K562 (cell line): ENCODE measurements around the gene OR2B2. TPM values are rescaled to one million over a fixed set of nuclear protein-coding genes. Genes with fewer than 3 reads are reported as not detected.
A peak's percentile ranks its signal among the peaks of the same experiment; 100 is the strongest.

Experiments
- ARHGAP35 ChIP-seq: fragments of 450-650 bp; IDR thresholded peaks from 2 replicates; pipeline ENCODE4 v1.6.1; 2018; ENCODE audit not compliant: partially characterized antibody
- CUX1 ChIP-seq: fragments of 200-800 bp; sonication (Bioruptor generic); IDR thresholded peaks from 2 replicates; pipeline ENCODE4 v1.6.1; 2016; ENCODE audit warnings: missing genetic modification characterization, missing compliant biosample characterization
- EP300 ChIP-seq: IDR thresholded peaks from 2 replicates; pipeline ENCODE4 v1.6.1; 2012; ENCODE audit warnings: low read length, improper control_type of control experiment
- HNRNPH1 ChIP-seq: fragments of 200-400 bp; formaldehyde crosslinking; optimal IDR thresholded peaks from 2 replicates; pipeline ENCODE3; 2017; ENCODE audit warnings: low read depth, mild to moderate bottlenecking, low read length, moderate library complexity
- HNRNPL ChIP-seq: fragments of 200-400 bp; formaldehyde crosslinking; IDR thresholded peaks from 2 replicates; pipeline ENCODE4 v1.6.1; 2017; ENCODE audit warnings: low read depth, mild to moderate bottlenecking, low read length
- HNRNPUL1 ChIP-seq: fragments of 200-400 bp; formaldehyde crosslinking; IDR thresholded peaks from 2 replicates; pipeline ENCODE4 v1.6.1; 2017; ENCODE audit warnings: low read length
- PURB ChIP-seq: sonication (generic); formaldehyde crosslinking; IDR thresholded peaks from 2 replicates; pipeline ENCODE4 v1.9.0; 2021; ENCODE audit warnings: low read depth, mild to moderate bottlenecking, missing genetic modification reagents
- SETDB1 ChIP-seq: IDR thresholded peaks from one replicate; pipeline ENCODE4 v1.6.1; 2012; ENCODE audit warnings: low read length, control low read depth, inconsistent platforms
- SLC30A9 ChIP-seq: fragments of 250-450 bp; sonication (Bioruptor Pico); IDR thresholded peaks from 2 replicates; pipeline ENCODE4 v1.8.0; 2022; ENCODE audit warnings: mild to moderate bottlenecking, moderate library complexity
- SRSF3 ChIP-seq: fragments of 200-400 bp; formaldehyde crosslinking; IDR thresholded peaks from 2 replicates; pipeline ENCODE4 v1.6.1; 2016; ENCODE audit warnings: mild to moderate bottlenecking, low read length, moderate library complexity; ENCODE audit not compliant: insufficient read depth
- STAT5A ChIP-seq: IDR thresholded peaks from 2 replicates; pipeline ENCODE4 v1.6.1; 2012; ENCODE audit warnings: low read length, inconsistent platforms, borderline replicate concordance
- TEAD4 ChIP-seq, 2 experiments: sonication (generic) in 1 of 2; formaldehyde crosslinking in 1 of 2; IDR thresholded peaks; 2 replicates each; pipeline versions ENCODE4 v1.6.1 to v1.8.0; 2012 to 2022; ENCODE audit warnings: borderline replicate concordance in 1 of 2, inconsistent platforms in 1 of 2, low read length in 1 of 2, mild to moderate bottlenecking in 1 of 2, missing genetic modification reagents in 1 of 2
- XRCC3 ChIP-seq: fragments of 450-650 bp; IDR thresholded peaks from 2 replicates; pipeline ENCODE4 v1.6.1; 2017; ENCODE audit warnings: mild to moderate bottlenecking, moderate library complexity
- ZKSCAN1 ChIP-seq: fragments of 150-350 bp; IDR thresholded peaks from 2 replicates; pipeline ENCODE4 v1.6.1; 2016; ENCODE audit warnings: low read depth, low read length
- ZNF217 ChIP-seq: sonication (generic); formaldehyde crosslinking; IDR thresholded peaks from 2 replicates; pipeline ENCODE4 v1.8.0; 2022; ENCODE audit warnings: mild to moderate bottlenecking, missing genetic modification reagents
- ZNF253 ChIP-seq: fragments of 250-450 bp; sonication (Bioruptor Pico); conservative IDR thresholded peaks from 2 replicates; pipeline ENCODE4 v1.6.1; 2021; ENCODE audit warnings: mild to moderate bottlenecking
- ZNF445 ChIP-seq: fragments of 250-450 bp; sonication (Bioruptor Pico); IDR thresholded peaks from 2 replicates; pipeline ENCODE4 v1.4.0; 2020; ENCODE audit warnings: low read depth, mild to moderate bottlenecking, moderate library complexity
- polyA plus RNA-seq, 8 experiments: library from polyadenylated mRNA; depleted of rRNA in 4 of 8; stranded (reverse) in 5 of 8; unstranded in 3 of 8; fragments of >200 nt; fragmentation: Nextera tagmentation in 2 of 8; fragmentation: Illumina TruSeq in 1 of 8; extraction: Ambion mirVana in 2 of 8; extraction: Trizol in 1 of 8; gene quantifications; 2 replicates each; pipeline versions ENCODE4 v1.2.1 to v1.2.3, GENCODE V29; 2011 to 2014; ENCODE audit warnings: inconsistent platforms in 1 of 8, missing spikeins in 1 of 8
- total RNA-seq, 7 experiments: library from RNA; depleted of rRNA in 6 of 7; stranded (reverse); fragments of >200 nt in 6 of 7; fragmentation: Illumina TruSeq in 2 of 7; extraction: Trizol in 2 of 7; gene quantifications; 2 replicates each; pipeline versions ENCODE4 v1.2.1 to v1.2.3, GENCODE V29; 2011 to 2021; ENCODE audit warnings: low replicate concordance in 1 of 7

Gene OR2B2
- total and polyA plus RNA-seq, 9 of the 15 experiments (the other 6 are each of a cell fraction or from before 2014, with no cell fraction given): 0.24 TPM; not detected in 8

DNA sequence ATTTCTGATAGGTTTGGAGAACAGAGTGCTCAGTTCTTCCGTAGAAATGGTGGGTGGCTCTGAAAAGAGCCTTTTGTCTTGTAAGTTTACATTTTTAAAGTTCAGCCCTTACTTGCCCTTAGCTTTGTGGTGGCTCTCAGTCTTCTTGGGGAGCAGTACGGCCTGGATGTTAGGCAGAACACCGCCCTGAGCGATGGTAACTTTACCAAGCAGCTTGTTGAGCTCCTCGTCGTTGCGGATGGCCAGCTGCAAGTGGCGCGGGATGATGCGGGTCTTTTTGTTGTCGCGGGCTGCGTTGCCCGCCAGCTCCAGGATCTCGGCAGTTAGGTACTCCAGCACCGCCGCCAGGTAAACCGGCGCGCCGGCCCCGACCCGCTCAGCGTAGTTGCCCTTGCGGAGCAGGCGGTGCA, 19.5 kb downstream of the OR2B2 start (continued):
- TF ChIP-seq ZKSCAN1 (no peak), ARHGAP35 (no peak), SLC30A9 (CRISPR knock-in tag) (no peak), SETDB1 (no peak), TEAD4 (IDR thresholded peaks at IDR 0.05; ENCODE audit: low read length) (0 out of 2 replicates have a peak, but pooled peaks have one; percentile 4), TEAD4 (CRISPR knock-in tag; IDR thresholded peaks at IDR 0.05; ENCODE audit: borderline replicate concordance) (no peak), SRSF3 (0 out of 2 replicates have a peak, but pooled peaks have one; percentile 76), EP300 (no peak), CUX1 (CRISPR knock-in tag) (no peak), HNRNPH1 (no peak), XRCC3 (no peak), ZNF445 (CRISPR knock-in tag) (no peak), STAT5A (no peak), ZNF217 (CRISPR knock-in tag) (peak; percentile 79; the same call in 1 of the 2 replicates), HNRNPL (peak; percentile 100), PURB (no peak), ZNF253 (no peak), HNRNPUL1 (no peak)
